Measurements from ENCODE around the gene RPTOR.

- TF ChIP-seq, protein P1, sequence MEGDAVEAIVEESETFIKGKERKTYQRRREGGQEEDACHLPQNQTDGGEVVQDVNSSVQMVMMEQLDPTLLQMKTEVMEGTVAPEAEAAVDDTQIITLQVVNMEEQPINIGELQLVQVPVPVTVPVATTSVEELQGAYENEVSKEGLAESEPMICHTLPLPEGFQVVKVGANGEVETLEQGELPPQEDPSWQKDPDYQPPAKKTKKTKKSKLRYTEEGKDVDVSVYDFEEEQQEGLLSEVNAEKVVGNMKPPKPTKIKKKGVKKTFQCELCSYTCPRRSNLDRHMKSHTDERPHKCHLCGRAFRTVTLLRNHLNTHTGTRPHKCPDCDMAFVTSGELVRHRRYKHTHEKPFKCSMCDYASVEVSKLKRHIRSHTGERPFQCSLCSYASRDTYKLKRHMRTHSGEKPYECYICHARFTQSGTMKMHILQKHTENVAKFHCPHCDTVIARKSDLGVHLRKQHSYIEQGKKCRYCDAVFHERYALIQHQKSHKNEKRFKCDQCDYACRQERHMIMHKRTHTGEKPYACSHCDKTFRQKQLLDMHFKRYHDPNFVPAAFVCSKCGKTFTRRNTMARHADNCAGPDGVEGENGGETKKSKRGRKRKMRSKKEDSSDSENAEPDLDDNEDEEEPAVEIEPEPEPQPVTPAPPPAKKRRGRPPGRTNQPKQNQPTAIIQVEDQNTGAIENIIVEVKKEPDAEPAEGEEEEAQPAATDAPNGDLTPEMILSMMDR (IDR thresholded peaks at IDR 0.05): no peak
- no peak for TF ChIP-seq POLR2A (IDR thresholded peaks at IDR 0.05)
Observed at GRCh38 chr17:80511222-80512180, 33.1 kb upstream of the RPTOR start.
